WTC11 (cell line): ENCODE data around the gene RALBP1.

Experiments used
- FOXK1 ChIP-seq: sonication (generic); formaldehyde crosslinking; IDR thresholded peaks from 2 replicates; pipeline ENCODE4 v1.8.0; 2022; ENCODE audit warnings: mild to moderate bottlenecking, moderate library complexity, missing genetic modification reagents
- FOXP1 ChIP-seq: sonication (generic); formaldehyde crosslinking; IDR thresholded peaks from 2 replicates; pipeline ENCODE4 v1.8.0; 2022; ENCODE audit warnings: missing genetic modification reagents, mild to moderate bottlenecking, moderate library complexity, borderline replicate concordance
- USF1 ChIP-seq: sonication (generic); formaldehyde crosslinking; IDR thresholded peaks from 2 replicates; pipeline ENCODE4 v1.8.0; 2022; ENCODE audit warnings: mild to moderate bottlenecking, missing genetic modification reagents
- ZNF671 ChIP-seq: fragments of 250-450 bp; sonication (Bioruptor Pico); IDR thresholded peaks from 2 replicates; pipeline ENCODE4 v1.8.0; 2021; ENCODE audit warnings: mild to moderate bottlenecking
- TF ChIP-seq, protein P1 (sequence below): fragments of 200-600 bp; IDR thresholded peaks from 2 replicates; pipeline ENCODE4 v1.8.0; 2022; ENCODE audit warnings: antibody characterized with exemption
- TF ChIP-seq, protein P2 (sequence below): sonication (generic); formaldehyde crosslinking; IDR thresholded peaks from 2 replicates; pipeline ENCODE4 v1.8.1; 2023; ENCODE audit warnings: mild to moderate bottlenecking, missing genetic modification reagents, moderate library complexity

DNA sequence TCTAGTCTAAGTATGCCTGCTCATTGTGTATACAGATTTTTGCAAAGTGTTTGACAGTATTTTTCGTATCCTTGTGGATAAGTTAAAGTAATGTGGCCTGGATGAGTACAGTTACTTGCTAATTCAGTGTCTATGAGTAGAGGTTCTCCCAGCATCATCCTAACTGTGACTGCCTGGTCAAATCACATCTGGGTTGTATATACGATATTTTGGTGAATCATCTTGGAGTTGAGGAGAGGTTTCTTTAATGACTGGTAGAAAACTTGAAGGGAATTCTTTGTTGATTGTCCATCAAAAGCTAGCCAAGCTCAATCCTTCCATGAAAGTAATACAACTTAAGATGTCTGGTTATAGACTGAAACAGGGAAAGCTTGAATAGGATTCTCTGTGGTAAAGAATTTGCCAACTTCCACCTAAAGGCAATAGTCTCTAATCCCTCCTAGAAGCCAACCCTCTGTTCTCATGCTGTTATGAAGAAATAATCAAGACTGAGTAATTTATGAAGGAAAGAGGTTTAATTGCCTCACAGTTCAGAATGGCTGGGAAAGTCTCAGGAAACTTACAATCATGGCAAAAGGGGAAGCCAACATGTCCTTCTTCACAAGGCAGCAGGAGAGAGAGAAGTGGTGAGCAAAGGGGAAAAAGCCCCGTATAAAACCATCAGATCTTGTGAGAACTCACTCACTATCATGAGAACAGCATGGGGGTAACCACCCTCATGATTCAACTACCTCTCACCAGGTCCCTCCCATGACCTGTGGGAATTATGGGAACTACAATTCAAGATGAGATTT is 19.4 kb upstream of the RALBP1 start:
- no peak for TF ChIP-seq ZNF671 (CRISPR knock-in tag)
- TF ChIP-seq FOXK1 (CRISPR knock-in tag): no peak
- no peak for TF ChIP-seq USF1 (CRISPR knock-in tag)
- TF ChIP-seq, protein P1, sequence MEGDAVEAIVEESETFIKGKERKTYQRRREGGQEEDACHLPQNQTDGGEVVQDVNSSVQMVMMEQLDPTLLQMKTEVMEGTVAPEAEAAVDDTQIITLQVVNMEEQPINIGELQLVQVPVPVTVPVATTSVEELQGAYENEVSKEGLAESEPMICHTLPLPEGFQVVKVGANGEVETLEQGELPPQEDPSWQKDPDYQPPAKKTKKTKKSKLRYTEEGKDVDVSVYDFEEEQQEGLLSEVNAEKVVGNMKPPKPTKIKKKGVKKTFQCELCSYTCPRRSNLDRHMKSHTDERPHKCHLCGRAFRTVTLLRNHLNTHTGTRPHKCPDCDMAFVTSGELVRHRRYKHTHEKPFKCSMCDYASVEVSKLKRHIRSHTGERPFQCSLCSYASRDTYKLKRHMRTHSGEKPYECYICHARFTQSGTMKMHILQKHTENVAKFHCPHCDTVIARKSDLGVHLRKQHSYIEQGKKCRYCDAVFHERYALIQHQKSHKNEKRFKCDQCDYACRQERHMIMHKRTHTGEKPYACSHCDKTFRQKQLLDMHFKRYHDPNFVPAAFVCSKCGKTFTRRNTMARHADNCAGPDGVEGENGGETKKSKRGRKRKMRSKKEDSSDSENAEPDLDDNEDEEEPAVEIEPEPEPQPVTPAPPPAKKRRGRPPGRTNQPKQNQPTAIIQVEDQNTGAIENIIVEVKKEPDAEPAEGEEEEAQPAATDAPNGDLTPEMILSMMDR: no peak
- TF ChIP-seq, protein P2, sequence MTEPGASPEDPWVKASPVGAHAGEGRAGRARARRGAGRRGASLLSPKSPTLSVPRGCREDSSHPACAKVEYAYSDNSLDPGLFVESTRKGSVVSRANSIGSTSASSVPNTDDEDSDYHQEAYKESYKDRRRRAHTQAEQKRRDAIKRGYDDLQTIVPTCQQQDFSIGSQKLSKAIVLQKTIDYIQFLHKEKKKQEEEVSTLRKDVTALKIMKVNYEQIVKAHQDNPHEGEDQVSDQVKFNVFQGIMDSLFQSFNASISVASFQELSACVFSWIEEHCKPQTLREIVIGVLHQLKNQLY (CRISPR knock-in tag): no peak
- no peak for TF ChIP-seq FOXP1 (CRISPR knock-in tag)
